MCF 10A (cell line): ENCODE data around the gene HDGFL2. TPM values are rescaled to one million over a fixed set of nuclear protein-coding genes. Genes with fewer than 3 reads are reported as not detected.

Source experiments
- BruUV-seq: library from RNA; stranded (reverse); fragments of 400-500 nt; replicated peaks from 2 replicates; lab custom pipeline; 2021; lab: Mats Ljungman, UMichigan
- CTCF ChIA-PET: fragments of 300-600 bp; sonication (Branson Sonifier 250); formaldehyde crosslinking; extraction: SDS; loops from one replicate; lab custom pipeline; 2021; ENCODE audit warnings: antibody characterized with exemption, inconsistent platforms; lab: Yijun Ruan, JAX
- POLR2A ChIA-PET: fragments of 300-600, 350-650 bp; sonication (Branson Sonifier 250); formaldehyde crosslinking; extraction: SDS; loops from one replicate; lab custom pipeline; 2020; ENCODE audit warnings: antibody characterized with exemption, inconsistent platforms; lab: Yijun Ruan, JAX
- DNase-seq: peaks from one replicate; pipeline ENCODE4 v3.0.0-alpha.2; 2018; ENCODE audit not compliant: unreplicated experiment
- H3K27ac Mint-ChIP-seq: one replicate; pipeline ENCODE4 v1.8.0; 2022; ENCODE audit warnings: mild to moderate bottlenecking, low read depth, mixed read lengths; ENCODE audit not compliant: unreplicated experiment
- H3K27me3 Mint-ChIP-seq: one replicate; pipeline ENCODE4 v1.8.0; 2022; ENCODE audit warnings: mixed read lengths; ENCODE audit not compliant: insufficient read depth, unreplicated experiment
- H3K36me3 Mint-ChIP-seq: one replicate; pipeline ENCODE4 v1.8.0; 2022; ENCODE audit warnings: mild to moderate bottlenecking, moderate library complexity, mixed read lengths; ENCODE audit not compliant: insufficient read depth, unreplicated experiment
- H3K4me1 Mint-ChIP-seq: one replicate; pipeline ENCODE4 v1.8.0; 2022; ENCODE audit warnings: mixed read lengths; ENCODE audit not compliant: insufficient read depth, unreplicated experiment
- H3K4me3 Mint-ChIP-seq: one replicate; pipeline ENCODE4 v1.8.0; 2022; ENCODE audit warnings: mild to moderate bottlenecking, moderate library complexity, mixed read lengths; ENCODE audit not compliant: unreplicated experiment
- H3K9me3 Mint-ChIP-seq: one replicate; pipeline ENCODE4 v1.8.0; 2022; ENCODE audit warnings: mixed read lengths; ENCODE audit not compliant: unreplicated experiment
- CTCF ChIP-seq: fragments of 200-600 bp; IDR thresholded peaks from one replicate; pipeline ENCODE4 v1.8.0; 2022; ENCODE audit warnings: antibody characterized with exemption, mild to moderate bottlenecking; ENCODE audit not compliant: unreplicated experiment
- intact Hi-C: fragments of 100-400 bp; cut with micrococcal nuclease; formaldehyde crosslinking; loops from 2 replicates; pipeline ENCODE4 v1.14.1; 2022
- total RNA-seq: library from RNA; stranded (reverse); gene quantifications from 2 replicates; pipeline ENCODE4 v1.2.3, GENCODE V29; 2022

Gene HDGFL2
- total RNA-seq, 1 experiment from 2014 or later: 46.3 TPM

GRCh38 chr19:4482721-4483364 lies 10.7 kb downstream of the HDGFL2 start:
- Mint-ChIP-seq H3K27me3 (no peaks in the 10 kb centered on the region), H3K4me1 (no peaks in the 10 kb centered on the region), H3K4me3 (no peak overlapping the region), H3K9me3 (no peaks in the 10 kb centered on the region), H3K36me3 (peaks cover 75% of the 10 kb centered on the region), H3K27ac (no peak overlapping the region)
- no TSS peak for BruUV-seq
- no peak for TF ChIP-seq CTCF
- ChIA-PET POLR2A (interaction anchor here (0.9 to 1.3 kb wide), 2 partner anchors 9 to 11 kb away, joined by 3 read pairs; no protein-coding TSS in a partner anchor), CTCF (interaction anchor here (0.6 kb wide), 1 partner anchor 35 kb away, joined by 3 read pairs; no protein-coding TSS in a partner anchor)
- intact Hi-C loops: no loop called here
- DNase-seq: no peak

- TF ChIP-seq CTCF: no peak
- no peaks in the 10 kb centered on the region for H3K4me1 Mint-ChIP-seq
- H3K9me3 Mint-ChIP-seq: no peaks in the 10 kb centered on the region
- H3K27ac Mint-ChIP-seq: peak overlapping the region; percentile 47
- POLR2A ChIA-PET: no interaction called here
- no peak overlapping the region for H3K4me3 Mint-ChIP-seq
- no peak for DNase-seq
- no TSS peak for BruUV-seq
- intact Hi-C loops: no loop called here
- H3K36me3 Mint-ChIP-seq: peaks cover 74% of the 10 kb centered on the region
- no peaks in the 10 kb centered on the region for H3K27me3 Mint-ChIP-seq
- CTCF ChIA-PET: interaction anchor here (0.6 to 0.7 kb wide), 2 partner anchors 40 to 84 kb away, joined by 3 read pairs; no protein-coding TSS in a partner anchor
Measured at GRCh38 chr19:4483385-4483784, 11.3 kb downstream of the HDGFL2 start.

GRCh38 chr19:4487572-4487971 lies 15.5 kb downstream of the HDGFL2 start:
- no peak overlapping the region for H3K4me3 Mint-ChIP-seq
- CTCF ChIA-PET: no interaction called here
- no peaks in the 10 kb centered on the region for H3K4me1 Mint-ChIP-seq
- no peaks in the 10 kb centered on the region for H3K9me3 Mint-ChIP-seq
- no peak for TF ChIP-seq CTCF
- peaks cover 56% of the 10 kb centered on the region for H3K36me3 Mint-ChIP-seq
- H3K27ac Mint-ChIP-seq: no peak overlapping the region
- no TSS peak for BruUV-seq
- no peak for DNase-seq
- H3K27me3 Mint-ChIP-seq: no peaks in the 10 kb centered on the region
- intact Hi-C loops: no loop called here
- POLR2A ChIA-PET: no interaction called here

GRCh38 chr19:4488496-4488895 lies 16.4 kb downstream of the HDGFL2 start:
- Mint-ChIP-seq H3K4me3 (no peak overlapping the region), H3K9me3 (no peaks in the 10 kb centered on the region), H3K27ac (no peak overlapping the region), H3K4me1 (no peaks in the 10 kb centered on the region), H3K36me3 (peaks cover 49% of the 10 kb centered on the region), H3K27me3 (no peaks in the 10 kb centered on the region)
- no TSS peak for BruUV-seq
- DNase-seq: no peak
- intact Hi-C loops: no loop called here
- CTCF ChIA-PET: no interaction called here
- POLR2A ChIA-PET: interaction anchor here (0.7 kb wide), 1 partner anchor 520 kb away, joined by 3 read pairs; no protein-coding TSS in a partner anchor
- TF ChIP-seq CTCF: no peak
